ENCODE measurements around the gene TNFRSF1B.

Gene TNFRSF1B

GRCh38 chr1:12228979-12229378 lies 62.2 kb downstream of the TNFRSF1B start:
- DNase-seq (ENCODE audit: low read depth): no peak
- no peak overlapping the region for H3K4me3 ChIP-seq (ENCODE audit: low read depth, low read length)
- TF ChIP-seq, protein P1, sequence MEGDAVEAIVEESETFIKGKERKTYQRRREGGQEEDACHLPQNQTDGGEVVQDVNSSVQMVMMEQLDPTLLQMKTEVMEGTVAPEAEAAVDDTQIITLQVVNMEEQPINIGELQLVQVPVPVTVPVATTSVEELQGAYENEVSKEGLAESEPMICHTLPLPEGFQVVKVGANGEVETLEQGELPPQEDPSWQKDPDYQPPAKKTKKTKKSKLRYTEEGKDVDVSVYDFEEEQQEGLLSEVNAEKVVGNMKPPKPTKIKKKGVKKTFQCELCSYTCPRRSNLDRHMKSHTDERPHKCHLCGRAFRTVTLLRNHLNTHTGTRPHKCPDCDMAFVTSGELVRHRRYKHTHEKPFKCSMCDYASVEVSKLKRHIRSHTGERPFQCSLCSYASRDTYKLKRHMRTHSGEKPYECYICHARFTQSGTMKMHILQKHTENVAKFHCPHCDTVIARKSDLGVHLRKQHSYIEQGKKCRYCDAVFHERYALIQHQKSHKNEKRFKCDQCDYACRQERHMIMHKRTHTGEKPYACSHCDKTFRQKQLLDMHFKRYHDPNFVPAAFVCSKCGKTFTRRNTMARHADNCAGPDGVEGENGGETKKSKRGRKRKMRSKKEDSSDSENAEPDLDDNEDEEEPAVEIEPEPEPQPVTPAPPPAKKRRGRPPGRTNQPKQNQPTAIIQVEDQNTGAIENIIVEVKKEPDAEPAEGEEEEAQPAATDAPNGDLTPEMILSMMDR (IDR thresholded peaks at IDR 0.05; ENCODE audit: insufficient read depth, low read depth, low read length, missing control alignments): no peak

- H3K4me3 ChIP-seq (ENCODE audit: low read depth, low read length): no peak overlapping the region
- no peak for DNase-seq (ENCODE audit: low read depth)
- TF ChIP-seq, protein P1 (IDR thresholded peaks at IDR 0.05; ENCODE audit: insufficient read depth, low read depth, low read length, missing control alignments): no peak
Observed at GRCh38 chr1:12229386-12229834, 62.6 kb downstream of the TNFRSF1B start.

- H3K4me3 ChIP-seq (ENCODE audit: low read depth, low read length): peak within 1 kb of the TSS; percentile 92
- TF ChIP-seq, protein P1 (IDR thresholded peaks at IDR 0.05; ENCODE audit: insufficient read depth, low read depth, low read length, missing control alignments): peak; percentile 97
- peak; percentile 90 for DNase-seq (ENCODE audit: low read depth)
Observed at GRCh38 chr1:12229835-12230548, 63.2 kb downstream of the TNFRSF1B start, which contains the start of gene VPS13D. VPS13D (plus strand) TSS chr1:12230030; CDS start chr1:12234267, 4,237 bp downstream.

DNA sequence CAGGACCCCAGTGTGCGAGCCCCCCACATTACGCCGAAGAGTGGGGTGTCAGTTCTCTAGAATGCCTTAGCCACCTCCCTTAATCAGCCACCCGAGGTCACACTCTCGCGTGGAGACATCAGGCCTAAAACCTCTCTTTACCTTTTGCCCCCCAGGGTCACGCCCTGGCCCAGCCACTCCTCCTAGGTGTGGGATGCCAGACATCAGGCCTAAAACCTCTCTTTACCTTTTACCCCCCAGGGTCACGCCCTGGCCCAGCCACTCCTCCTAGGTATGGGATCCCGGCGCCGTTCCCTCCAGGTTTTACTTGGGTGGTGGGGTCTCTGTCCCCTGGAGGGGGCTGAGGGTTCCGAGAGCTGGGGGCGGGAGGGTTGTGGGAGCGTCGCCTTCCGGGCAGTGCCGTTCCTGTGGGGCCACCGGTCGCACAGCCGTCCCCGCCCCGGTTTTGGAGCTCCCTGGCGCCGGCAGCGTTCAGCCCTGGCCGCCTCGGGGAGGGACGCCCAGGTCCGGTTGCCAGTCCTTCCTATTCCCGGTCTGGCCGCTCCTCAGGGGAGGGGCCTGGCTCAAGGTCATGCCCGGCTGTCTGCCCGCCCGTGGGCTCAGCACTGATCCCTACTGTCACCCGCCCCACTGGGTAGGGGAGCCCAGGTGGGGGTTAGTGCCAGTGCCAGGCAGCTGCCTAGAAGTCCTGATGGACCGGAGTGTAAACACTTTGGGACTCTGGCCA lies 63.9 kb downstream of the TNFRSF1B start:
- DNase-seq (ENCODE audit: low read depth): no peak
- TF ChIP-seq, protein P1 (IDR thresholded peaks at IDR 0.05; ENCODE audit: insufficient read depth, low read depth, low read length, missing control alignments): no peak
- H3K4me3 ChIP-seq (ENCODE audit: low read depth, low read length): peak overlapping the region; percentile 92

- TF ChIP-seq, protein P1 (IDR thresholded peaks at IDR 0.05; ENCODE audit: insufficient read depth, low read depth, low read length, missing control alignments): no peak
- peak overlapping the region; percentile 92 for H3K4me3 ChIP-seq (ENCODE audit: low read depth, low read length)
- no peak for DNase-seq (ENCODE audit: low read depth)
Observed at GRCh38 chr1:12231276-12231595, 64.4 kb downstream of the TNFRSF1B start.

GRCh38 chr1:12232221-12232620 lies 65.4 kb downstream of the TNFRSF1B start:
- H3K4me3 ChIP-seq (ENCODE audit: low read depth, low read length): no peak overlapping the region
- DNase-seq (ENCODE audit: low read depth): no peak
- TF ChIP-seq, protein P1 (IDR thresholded peaks at IDR 0.05; ENCODE audit: insufficient read depth, low read depth, low read length, missing control alignments): no peak
